ENCODE results near the gene UBE2L3.
"Not testable (repeated sequence)": the region's sequence is repeated elsewhere in the genome, so short reads cannot be mapped to it uniquely, and the experiment has no call there.

The UBE2L3 gene

GRCh38 chr22:21571679-21572078 lies 4.2 kb downstream of the UBE2L3 start:
- no peak for DNase-seq (ENCODE audit: low read depth in 2 of 3, low spot score in 1 of 3)

- no peak for DNase-seq (ENCODE audit: low read depth in 2 of 3, low spot score in 1 of 3)
Observed at GRCh38 chr22:21573293-21573734, 5.8 kb downstream of the UBE2L3 start.

- DNase-seq (ENCODE audit: low read depth in 2 of 3, low spot score in 1 of 3): no peak
Observed at GRCh38 chr22:21573750-21574494, 6.4 kb downstream of the UBE2L3 start.

- DNase-seq (ENCODE audit: low read depth in 2 of 3, low spot score in 1 of 3): no peak
Observed at GRCh38 chr22:21579474-21579851, 11.9 kb downstream of the UBE2L3 start.

GRCh38 chr22:21580623-21581007 lies 13.1 kb downstream of the UBE2L3 start:
- DNase-seq (ENCODE audit: low read depth in 2 of 3, low spot score in 1 of 3): not testable (repeated sequence)

DNA sequence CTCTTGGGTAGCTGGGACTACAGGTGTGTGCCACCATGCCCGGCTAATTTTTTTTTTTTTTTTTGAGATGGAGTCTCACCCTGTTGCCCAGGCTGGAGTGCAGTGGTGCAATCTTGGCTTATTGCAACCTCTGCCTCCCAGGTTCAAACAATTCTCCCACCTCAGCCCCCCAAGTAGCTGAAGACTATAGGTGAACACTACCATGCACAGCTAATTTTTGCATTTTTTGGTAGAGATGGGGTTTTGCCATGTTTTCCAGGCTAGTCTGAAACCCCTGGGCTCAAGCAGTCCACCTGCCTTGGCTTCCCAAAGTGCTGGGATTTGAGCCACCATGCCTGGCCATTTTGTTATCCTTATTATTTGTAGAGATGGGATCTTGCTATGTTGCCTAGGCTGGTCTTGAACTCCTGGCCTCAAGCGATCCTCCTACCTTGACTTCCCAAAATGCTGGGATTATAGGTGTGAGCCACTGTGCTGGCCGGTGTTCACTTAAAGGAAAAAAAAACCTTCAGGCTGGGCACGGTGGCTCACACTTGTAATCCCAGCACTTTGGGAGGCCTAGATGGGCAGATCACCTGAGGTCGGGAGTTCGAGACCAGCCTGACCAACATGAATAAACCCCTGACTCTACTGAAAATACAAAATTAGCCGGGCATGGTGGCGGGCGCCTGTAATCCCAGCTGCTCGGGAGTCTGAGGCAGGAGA lies 13.6 kb downstream of the UBE2L3 start:
- DNase-seq (ENCODE audit: low read depth in 2 of 3, low spot score in 1 of 3): not testable (repeated sequence)

- no peak for DNase-seq (ENCODE audit: low read depth in 2 of 3, low spot score in 1 of 3)
Observed at GRCh38 chr22:21582801-21583740, 15.6 kb downstream of the UBE2L3 start.

DNA sequence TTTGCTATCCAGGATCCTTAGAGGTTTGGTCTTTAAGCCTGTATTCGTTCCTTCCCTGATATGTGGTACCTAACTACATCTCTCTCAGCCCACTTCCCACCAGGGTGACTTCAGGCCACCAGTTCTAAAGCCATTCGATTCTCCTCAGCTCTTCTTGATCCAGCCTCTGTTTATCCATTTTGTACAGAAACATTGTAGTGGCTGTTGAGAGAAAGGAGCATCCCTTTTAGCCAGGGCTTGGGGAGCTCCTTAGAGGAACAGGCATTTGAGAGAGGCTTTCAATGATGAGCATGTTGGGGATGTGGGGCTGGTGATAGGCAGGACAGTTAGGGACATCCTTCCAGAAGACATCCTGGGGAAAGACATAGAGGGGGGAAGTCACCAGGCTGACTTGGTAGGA lies 17.9 kb downstream of the UBE2L3 start:
- no peak for DNase-seq (ENCODE audit: low read depth in 2 of 3, low spot score in 1 of 3)

GRCh38 chr22:21587803-21588611 lies 20.5 kb downstream of the UBE2L3 start:
- DNase-seq (ENCODE audit: low read depth in 2 of 3, low spot score in 1 of 3): peak; percentile 40 to 56 (median 43)

DNA sequence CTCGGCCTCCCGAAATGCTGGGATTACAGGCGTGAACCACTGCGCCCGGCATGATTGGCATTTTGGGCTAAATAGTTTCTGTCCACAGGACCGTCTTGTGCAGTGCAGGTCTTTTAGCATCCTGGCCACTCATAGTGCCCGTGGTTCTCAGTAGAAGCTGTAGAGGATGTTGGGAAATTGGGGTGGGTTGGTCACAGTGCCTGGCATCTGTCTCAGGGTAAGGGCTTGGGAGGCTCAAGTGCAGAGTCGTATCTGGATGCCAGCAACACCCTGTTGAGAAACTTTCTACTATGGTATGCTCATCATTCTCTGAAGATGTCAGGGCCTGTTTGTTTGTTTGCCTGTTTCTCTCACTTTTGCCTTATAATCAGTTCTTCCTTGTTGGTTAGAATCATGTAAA lies 21.9 kb downstream of the UBE2L3 start:
- no peak for DNase-seq (ENCODE audit: low read depth in 2 of 3, low spot score in 1 of 3)

DNA sequence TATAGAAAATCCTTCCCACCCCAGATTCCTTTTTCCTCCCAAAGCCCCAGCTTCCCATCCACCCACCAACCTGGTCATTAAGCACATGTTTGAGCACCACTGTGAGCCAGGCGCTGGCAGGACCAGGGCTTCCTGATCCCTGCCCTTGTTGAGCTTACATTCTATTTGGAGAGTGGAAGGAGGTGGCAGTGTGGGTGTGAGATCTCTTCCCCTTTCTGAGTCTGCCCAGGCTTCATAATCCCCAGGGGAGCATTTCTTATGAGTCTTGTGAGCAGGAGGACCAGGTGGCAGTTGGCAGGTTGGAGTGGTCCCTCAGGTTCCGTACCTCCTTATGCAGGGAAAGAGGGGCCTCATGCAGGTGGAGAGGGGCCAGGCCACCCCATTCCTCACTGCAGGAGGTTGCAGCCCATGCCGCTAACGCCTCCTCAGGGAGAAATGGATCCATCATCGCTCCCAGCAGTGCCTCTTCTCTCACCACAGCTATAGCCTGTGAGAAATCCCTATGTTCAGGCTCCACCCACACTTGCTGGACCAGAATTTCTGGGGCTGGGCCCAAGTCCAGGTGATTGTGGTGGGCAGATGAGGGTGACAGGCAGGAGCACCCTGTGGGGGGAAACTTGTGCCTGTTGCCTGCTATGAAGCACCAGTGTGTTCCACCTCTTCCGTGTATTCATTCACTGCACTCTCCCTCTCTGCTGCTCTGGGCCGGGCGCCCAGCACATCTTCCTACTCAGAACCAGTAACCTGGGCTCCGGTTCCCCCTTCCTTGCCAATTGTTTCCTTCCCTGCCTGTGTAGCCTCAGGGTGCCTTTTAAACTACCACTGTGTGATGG lies 23.5 kb downstream of the UBE2L3 start:
- no peak for DNase-seq (ENCODE audit: low read depth in 2 of 3, low spot score in 1 of 3)

GRCh38 chr22:21591695-21592094 lies 24.2 kb downstream of the UBE2L3 start:
- no peak for DNase-seq (ENCODE audit: low read depth in 2 of 3, low spot score in 1 of 3)

- no peak for DNase-seq (ENCODE audit: low read depth in 2 of 3, low spot score in 1 of 3)
Observed at GRCh38 chr22:21592422-21592821, 24.9 kb downstream of the UBE2L3 start.

DNA sequence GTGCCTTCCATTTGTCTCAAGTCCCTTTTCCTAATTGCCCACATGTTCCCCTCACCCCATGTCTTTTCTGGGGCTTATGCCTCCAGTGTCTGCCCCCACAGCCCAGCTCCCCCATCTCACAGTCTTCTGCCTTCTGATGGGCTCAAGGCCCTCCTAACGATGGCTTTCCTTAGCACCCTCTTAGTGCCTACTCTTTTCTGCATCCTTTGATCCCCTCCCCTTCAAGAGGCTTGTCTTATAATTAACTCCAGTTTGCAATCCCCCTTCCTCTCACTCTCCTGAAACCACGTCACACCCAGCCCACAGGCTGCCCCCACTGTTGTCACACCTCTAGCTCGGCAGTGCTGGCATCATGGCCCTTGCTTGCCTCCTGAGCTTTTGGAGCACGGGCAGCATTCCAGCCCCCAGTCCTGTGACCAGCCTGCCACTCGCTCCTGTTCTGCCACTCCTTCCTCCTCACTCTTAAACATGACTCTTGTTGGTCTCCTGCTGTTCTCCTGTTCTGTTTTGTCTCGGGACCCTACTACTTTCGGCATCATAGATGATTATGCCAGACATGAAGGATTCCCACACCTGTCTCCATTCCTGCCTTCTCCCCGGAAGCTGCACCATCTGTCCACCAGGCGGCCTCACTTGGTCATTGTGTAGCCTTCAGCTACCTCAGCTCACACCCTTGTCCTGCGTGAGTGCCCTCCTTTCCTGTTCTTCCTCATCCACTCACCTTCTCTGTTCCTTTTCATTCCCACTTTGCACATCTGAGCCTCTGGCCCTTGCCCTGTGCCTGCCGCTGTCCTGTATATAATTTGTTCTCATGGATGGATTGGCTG lies 26.1 kb downstream of the UBE2L3 start:
- no peak for DNase-seq (ENCODE audit: low read depth in 2 of 3, low spot score in 1 of 3)

DNA sequence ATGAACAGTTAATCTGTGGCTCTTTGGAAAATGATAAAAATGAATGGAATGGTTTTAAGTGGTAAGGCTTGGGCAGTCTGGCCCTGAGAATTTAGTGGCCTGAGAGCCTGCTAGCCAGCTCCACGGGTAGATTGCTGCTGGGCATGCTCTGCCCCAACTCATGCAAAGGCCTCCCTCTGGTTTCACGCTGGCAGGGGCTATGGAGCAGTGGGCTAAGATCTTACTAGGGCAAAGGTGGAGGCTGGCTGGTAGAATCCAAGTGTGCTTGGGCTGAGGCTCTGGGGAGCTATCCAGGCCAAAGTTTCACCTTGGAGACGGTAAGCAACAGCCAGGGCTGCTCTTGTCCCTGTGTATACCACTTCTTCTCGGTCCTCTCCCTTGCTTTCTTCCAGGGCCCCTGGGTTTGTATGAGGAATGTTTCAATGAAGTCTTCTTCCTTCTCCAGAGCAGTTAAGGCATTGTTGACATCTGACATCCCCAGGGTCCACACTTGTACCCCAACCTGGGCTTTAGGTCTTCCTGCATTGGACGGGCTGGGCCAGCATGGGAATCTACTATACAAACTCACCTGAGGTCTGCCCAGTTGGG lies 27.4 kb downstream of the UBE2L3 start:
- DNase-seq (ENCODE audit: low read depth in 2 of 3, low spot score in 1 of 3): no peak

GRCh38 chr22:21596356-21597135 lies 29.0 kb downstream of the UBE2L3 start:
- DNase-seq (ENCODE audit: low read depth in 2 of 3, low spot score in 1 of 3): not testable (repeated sequence)

GRCh38 chr22:21598302-21598701 lies 30.8 kb downstream of the UBE2L3 start:
- no peak for DNase-seq (ENCODE audit: low read depth in 2 of 3, low spot score in 1 of 3)

All from stimulated activated CD4-positive, alpha-beta T cell treated with anti-CD3 and anti-CD28 coated beads, Interleukin-12 subunit alpha, Interleukin-12 subunit beta, amount 100 ng/mL, for 48 hours (primary cell).